DLD1 (cell line): Measurements from ENCODE around the gene JAGN1.
"Not testable (repeated sequence)": the region's sequence is repeated elsewhere in the genome, so short reads cannot be mapped to it uniquely, and the experiment has no call there.

Experiments
- in situ Hi-C: cut with HindIII; loops from 2 replicates; pipeline ENCODE4 v1.10.0; 2017; ENCODE audit warnings: low sequenced_read_pairs

Gene JAGN1

DNA sequence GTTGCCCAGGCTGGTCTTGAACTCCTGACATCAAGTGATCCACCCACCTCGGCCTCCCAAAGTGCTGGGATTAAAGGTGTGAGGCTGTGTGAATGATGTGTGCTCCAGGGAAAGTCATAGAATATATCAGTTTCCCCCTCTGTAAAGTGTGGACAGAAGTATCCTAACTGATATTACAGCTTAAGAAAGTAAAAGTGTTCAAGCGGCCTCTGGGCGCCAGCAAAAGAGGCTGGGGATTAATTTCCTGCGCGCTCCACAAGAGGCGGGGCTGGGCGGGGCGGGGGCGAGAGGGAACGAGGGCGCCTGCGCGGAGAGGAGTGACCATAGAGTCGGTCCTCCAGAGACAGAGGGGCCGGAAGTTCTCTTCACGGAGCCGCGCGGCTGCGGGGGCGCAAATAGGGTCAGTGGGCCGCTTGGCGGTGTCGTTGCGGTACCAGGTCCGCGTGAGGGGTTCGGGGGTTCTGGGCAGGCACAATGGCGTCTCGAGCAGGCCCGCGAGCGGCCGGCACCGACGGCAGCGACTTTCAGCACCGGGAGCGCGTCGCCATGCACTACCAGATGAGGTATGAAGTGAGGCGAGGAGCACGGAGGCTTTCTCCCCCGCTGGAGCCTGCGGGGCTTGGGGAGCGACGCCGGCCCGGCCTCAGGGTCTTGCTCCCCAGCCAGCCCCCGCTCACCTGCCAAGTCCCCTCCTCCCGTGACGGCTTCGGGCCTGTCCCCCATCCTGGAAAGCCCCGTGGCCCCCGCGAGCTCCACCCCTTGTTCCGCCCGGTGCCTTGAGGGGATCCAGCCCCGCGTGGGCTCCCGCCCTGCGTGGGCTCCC, at the start of gene JAGN1:
Gene JAGN1 (plus strand): TSS at position 362 of the 823 bp plus-strand sequence. CDS start 113 bp downstream, at position 475.
- in situ Hi-C loops: no loop called here

DNA sequence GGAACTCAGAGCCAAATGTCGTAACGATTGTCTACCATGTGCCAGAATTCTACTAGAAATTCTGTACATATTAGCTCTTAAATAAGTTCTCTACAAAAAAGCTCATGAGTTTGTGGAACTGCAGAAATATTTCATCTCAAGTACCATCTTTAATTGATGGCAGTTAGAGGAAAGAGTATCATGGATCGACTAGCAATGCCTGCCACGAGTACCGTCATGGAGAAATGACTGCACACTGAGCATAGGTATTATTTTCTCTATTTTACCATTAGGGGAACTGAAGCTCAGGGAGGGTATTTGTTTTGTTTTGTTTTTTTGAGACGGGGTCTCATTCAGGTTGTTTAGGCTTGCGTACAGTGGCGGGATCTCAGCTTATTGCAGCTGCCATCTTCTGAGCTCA, 49.4 kb upstream of the JAGN1 start:
- in situ Hi-C loops: no loop called here

DNA sequence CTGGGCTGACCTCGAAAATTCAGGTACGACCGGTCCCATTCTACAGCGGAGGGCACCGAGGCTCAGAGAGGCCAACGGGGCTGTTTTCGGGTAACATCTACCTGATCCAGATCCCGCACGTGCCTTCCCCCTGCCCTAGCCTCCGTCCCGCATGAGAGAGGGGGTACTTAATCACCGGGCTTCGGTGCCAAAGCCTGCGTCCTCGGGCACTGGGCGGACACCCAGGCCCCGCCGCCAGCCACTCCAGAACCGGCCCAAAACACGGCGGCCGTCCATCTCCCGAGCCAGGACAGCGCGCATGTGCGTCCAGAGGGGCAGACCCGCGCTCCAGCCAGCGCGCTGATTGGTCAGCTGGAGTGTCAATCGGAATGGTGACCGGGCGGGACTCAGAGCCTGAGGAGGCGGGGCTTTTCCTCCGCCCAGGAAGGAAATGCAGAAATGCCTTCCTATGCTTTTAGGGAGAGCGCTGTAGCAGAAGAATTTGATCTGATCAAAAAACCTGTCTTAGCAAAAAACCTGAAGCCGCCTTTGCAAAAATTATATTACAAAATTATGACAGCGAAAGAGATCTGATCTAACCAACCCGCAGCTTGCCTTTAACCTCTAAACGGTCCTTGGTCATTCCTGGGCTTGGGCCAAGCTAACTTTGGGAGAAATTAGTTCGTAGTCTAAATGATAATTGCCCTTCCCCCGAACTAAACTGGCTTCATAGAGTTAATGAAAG, 46.5 kb upstream of the JAGN1 start, which contains the start of gene RPUSD3:
Gene RPUSD3 (minus strand): TSS at position 294 of the 724 bp plus-strand sequence. CDS start 18 bp downstream, at position 276.
- in situ Hi-C loops: no loop called here

DNA sequence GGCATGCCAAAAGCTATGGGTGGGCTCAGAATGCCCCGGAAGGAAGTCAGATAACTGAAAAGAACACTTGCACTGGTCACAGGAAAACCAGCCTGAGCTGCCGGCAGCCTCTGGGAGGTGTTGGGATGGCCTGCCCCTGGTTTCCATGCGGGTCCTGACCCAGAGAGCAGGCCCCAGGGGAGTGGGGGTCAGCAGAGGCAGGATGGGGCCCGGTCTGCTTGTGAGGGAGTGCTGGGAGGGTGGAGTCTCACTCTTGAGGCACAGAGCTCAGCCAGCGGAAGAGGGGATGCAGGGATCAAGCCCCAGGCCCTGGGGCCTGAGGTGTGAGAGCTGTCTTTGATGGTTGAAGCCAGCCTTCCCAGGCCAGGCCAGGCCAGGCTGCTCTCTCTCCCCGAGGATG, 44.2 kb upstream of the JAGN1 start:
- in situ Hi-C loops: no loop called here

DNA sequence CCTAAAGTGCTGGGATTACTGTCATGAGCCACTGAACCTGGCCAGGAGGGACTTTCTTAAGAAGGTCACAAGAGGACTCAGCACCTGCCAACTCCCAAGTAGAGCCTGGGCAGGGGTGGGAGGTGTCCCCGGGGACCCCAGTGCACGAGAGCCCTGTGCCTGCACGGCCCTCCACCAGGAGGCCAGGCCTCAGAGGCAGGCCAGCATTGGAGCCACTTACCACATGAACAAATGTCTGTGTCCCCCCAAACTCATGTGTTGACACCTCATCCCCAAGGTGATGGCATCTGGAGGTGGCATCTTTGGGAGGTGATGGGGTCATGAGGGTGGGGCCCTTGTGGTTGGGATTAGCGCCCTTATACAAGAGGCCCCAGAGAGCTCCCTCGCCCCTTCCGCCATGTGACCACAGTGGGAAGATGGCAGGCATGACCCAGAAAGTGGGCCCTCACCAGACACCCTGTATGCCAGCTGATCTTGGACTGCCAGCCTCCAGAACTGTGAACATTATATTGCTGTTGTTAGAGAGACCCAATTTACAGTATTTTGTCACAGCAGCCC, 43.4 kb upstream of the JAGN1 start:
- in situ Hi-C loops: no loop called here

DNA sequence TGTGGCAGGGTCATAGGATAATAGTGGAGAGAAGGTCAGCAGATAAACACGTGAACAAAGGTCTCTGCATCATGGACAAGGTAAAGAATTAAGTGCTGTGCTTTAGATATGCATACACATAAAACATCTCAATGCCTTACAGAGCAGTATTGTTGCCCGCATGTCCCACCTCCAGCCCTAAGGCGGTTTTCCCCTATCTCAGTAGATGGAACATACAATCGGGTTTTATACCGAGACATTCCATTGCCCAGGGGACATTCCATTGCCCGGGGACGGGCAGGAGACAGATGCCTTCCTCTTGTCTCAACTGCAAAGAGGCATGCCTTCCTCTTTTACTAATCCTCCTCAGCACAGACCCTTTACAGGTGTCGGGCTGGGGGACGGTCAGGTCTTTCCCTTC, 42.5 kb upstream of the JAGN1 start:
- in situ Hi-C loops: not testable (repeated sequence)

DNA sequence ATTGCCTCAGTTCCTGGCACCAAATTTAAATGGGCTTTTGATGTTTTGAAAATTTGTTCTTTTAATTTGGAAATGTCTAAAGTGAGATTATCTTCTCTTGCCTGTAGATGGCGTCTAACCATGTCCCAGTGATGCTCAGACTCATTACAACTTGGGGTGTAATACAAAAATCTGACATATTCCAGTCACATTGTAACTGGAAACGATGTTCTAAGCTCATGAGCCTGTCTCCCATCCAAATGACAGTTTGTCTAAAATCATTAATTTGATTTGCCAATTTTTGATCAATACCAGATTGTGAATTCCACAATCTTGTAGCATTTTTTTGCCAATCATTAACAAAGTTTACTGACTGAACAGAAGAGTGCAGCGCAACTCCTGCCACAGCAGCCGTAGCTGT, 41.5 kb upstream of the JAGN1 start:
- in situ Hi-C loops: not testable (repeated sequence)

DNA sequence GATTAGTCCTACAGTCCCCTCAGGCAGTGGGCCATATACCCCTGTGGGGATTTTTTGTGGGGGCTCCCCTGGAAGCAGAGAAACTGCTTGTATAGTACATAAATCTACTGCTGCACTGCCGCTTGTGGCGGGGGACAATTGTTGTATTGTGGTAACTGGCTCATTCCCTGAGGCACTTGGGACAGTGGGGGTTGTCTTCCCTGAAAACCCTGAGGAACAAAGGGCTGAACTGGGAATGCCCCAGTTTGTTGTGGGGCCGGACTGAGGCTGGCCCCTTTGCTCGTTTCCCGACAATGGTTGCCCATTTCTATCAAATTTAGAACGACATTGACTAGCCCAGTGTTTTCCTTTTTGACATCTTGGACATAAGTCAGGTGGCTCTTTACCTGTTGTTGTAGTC, 39.0 kb upstream of the JAGN1 start:
- in situ Hi-C loops: not testable (repeated sequence)

DNA sequence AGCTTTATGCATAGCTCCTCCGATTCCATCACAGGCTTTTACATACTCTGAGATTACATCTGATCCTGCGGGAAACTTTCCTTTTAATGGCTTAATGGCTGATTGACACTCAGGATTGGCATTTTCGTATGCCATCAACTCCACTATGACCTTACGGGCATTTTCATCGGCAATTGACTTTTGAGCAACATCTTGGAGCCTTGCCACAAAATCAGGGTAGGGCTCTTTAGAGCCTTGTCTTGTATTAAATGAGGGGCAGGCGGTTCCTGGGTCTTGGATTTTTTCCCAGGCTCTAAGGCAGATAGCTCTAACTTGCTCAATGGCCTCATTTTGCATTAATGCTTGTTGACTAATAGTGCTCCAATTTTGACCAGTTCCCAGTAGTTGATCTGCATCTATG, 38.5 kb upstream of the JAGN1 start:
- in situ Hi-C loops: not testable (repeated sequence)

DNA sequence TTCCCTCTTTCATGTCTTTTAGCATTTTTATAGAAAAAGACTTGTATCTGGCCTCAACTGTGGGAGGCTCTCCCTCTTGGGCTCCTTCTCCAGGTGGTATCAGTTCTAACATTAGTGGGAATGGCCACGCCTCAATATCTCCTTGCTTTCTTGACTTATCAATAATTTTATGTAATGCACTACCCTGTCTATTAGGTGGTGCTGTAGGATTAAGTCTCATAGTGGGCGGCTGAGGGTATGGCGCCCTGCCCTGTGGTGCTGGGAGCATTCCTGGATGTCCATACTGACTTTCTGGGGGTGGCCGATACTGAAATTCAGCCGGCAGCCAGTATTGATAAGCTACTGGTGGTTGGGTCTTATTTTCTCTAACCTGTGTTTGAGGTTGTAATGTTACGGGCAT, 37.9 kb upstream of the JAGN1 start:
- in situ Hi-C loops: no loop called here

DNA sequence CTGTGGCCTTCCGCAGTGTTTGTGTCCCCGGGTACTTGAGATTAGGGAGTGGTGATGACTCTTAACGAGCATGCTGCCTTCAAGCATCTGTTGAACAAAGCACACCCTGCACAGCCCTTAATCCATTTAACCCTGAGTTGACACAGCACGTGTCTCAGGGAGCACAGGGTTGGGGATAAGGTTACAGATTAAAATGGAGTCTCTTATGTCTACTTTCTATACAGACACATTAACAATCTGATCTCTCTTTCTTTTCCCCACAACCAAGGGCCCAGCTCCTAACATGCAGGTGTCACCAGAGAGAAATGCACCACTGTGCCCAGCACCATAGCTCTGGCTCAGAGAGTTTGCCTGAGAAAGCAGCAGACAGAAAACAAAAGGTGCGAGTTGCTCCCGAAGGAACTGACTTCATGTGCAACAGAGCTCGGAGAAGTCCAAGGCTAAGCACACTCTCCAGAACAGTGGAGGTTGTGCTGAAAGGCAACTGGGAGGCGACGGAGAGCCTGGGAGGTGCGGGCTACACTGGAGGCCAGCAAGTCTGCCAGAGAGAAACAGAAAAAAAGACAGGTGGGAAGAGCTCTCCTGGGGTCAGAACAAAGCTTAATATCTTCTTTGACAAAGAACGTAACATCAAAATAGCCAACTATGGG, 36.0 kb upstream of the JAGN1 start:
- in situ Hi-C loops: not testable (repeated sequence)

DNA sequence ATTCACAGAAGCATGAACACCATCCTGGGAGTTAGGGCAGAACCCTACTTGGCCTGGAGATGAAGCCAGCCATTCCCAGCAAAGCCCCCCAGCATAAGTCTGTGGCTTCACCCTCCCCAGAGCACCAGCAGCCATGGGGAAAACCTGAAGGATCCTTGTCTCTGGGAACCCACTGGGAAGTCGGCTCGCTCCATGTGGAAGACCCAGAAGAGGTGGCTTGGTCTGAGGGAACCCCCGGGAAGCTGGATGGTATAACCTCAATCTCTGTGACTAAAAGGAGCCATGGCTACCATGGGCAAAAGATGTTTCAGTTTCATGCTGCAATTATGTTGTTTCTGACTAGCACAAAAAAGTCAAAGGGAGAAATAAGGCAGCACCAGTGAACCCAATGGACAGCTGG, 34.8 kb upstream of the JAGN1 start:
- in situ Hi-C loops: no loop called here

DNA sequence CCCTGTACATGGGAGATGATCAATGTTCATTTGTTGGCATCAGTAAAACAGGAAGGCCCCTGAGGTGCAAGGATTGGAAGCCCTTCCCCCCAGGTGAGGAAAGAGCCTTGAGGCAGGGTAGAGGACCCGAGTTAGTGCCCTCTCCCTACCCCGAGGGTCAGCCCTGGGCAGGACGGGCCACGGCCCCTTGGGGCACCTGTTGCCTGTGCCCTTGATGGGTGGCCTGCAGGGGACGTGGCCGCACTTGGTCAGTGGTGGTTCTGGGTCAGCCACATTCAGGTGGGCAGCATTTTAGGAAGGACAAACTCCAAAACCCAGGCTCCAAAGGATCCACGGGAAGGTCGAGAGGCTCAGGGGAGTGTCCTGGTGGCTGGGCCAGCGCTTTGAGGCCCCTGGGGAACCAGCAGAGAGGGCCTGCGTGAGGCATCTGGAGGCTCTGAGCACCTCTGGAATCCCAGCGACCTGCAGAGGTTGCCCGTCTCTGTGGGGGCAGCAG, 30.8 kb upstream of the JAGN1 start:
- in situ Hi-C loops: loop anchor here (10.0 kb wide), 1 partner anchor 155 kb away; no protein-coding TSS in a partner anchor

DNA sequence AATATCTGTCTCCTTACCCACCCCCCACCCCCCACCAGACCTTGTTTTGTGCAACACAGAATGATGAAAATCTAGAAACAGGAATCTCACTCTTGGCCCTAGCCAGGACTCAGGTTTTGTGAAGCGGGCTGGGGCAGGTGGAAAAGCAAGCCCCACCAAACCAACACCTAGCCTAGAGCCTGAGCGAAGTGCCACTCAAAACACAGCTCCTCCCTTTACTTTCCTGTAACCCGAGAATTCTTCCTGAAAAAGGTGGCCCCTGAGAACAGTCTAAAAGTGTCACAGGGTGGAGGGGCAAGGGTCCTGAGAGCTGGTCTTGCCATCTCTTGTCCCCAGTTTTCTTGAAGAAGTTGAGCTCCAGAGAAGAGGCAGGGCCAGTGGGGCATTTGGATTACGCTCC, 29.2 kb upstream of the JAGN1 start:
- in situ Hi-C loops: loop anchor here (10.0 kb wide), 1 partner anchor 154 kb away; no protein-coding TSS in a partner anchor

DNA sequence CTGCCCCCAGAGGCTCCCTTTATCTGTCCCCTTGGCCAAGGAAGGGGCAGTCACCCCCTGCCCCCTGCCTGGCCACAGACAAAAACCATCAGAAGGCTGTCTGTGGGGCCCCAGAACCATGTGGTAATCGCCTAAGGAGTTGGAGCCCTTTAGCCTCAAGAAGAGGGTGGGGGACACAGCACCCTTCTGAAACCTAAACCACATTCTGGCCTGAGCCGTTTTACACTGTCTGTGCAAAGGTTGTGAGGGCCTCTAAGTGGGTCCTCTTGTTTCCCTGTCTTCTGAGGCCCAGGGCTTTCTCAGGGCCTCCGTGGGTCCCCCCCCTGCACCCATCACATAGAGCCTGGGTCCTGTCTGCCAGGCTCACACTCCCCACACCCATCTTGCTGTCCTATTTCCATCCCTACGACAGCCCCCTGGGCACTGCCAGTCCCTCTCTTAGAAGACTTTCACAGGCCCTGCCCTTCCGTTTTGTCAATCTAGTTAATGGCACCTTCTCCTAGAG, 28.7 kb upstream of the JAGN1 start:
- in situ Hi-C loops: loop anchor here (10.0 kb wide), 1 partner anchor 153 kb away; no protein-coding TSS in a partner anchor

DNA sequence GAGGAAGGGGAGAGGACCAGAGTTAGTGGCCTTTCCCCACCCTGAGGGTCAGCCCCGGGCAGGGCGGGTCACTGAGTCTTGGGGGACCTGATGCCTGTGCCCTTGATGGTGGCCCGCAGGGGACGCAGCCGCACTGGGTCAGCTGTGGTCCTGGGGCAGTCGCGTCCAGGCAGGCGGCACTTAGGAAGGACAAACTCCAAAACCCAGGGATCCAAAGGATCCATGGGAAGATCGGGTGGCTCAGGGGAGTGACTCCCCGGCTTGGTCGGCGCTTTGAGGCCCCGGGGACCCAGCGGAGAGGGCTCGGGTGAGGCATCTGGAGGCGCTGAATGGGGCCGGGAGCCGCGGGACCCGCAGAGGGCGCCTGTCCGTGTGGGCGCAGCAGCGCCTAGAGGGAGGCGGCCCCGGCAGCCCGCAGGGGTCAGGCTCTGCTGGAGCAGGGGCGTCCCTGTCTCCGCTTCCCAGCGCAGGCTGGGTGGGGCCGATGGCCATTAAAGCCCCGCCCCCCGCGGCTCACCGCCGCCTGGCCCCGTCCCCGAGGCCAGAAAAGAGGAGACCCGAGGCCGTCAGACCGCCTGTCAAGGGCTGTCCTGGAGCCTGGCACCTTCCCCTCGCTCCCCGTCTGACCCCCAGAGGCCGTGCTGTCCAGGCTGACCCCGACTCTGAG, 27.9 kb upstream of the JAGN1 start:
- in situ Hi-C loops: loop anchor here (10.0 kb wide), 1 partner anchor 152 kb away; no protein-coding TSS in a partner anchor

DNA sequence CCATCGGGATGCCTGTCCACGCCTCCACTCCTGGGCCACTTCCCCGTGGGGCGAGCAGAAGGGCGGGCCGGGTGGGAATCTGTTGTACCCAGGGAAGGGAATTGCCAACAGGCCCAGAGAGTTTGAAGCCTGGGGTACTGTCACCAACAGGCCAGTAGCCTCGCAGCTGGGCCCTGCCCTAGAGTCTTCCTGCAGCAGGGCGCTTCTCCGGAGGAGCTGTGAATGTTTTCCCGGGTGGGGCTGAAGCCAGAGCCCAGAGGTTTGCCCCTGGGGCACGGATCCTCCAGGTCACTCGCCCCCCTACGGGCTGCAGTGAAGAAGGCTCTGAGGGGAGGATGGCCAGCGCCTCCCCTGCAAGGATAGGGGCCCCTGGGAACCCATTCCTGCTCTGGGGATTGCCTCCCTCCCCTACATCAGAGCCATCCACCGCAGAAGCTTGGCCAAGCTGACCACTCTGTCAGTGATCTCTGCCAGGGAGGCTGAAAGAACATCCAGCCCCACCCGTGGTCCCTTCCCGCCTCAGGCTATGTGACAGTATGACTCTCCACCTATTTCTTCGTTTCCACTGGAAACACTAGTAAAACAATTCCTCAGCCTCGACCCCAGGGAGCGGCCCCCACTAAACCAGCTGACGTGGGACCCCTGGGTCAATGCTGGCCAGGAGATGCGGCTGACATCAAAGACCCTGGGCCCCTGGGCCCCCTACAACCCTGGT, 27.2 kb upstream of the JAGN1 start:
- in situ Hi-C loops: loop anchor here (10.0 kb wide), 1 partner anchor 152 kb away; no protein-coding TSS in a partner anchor

DNA sequence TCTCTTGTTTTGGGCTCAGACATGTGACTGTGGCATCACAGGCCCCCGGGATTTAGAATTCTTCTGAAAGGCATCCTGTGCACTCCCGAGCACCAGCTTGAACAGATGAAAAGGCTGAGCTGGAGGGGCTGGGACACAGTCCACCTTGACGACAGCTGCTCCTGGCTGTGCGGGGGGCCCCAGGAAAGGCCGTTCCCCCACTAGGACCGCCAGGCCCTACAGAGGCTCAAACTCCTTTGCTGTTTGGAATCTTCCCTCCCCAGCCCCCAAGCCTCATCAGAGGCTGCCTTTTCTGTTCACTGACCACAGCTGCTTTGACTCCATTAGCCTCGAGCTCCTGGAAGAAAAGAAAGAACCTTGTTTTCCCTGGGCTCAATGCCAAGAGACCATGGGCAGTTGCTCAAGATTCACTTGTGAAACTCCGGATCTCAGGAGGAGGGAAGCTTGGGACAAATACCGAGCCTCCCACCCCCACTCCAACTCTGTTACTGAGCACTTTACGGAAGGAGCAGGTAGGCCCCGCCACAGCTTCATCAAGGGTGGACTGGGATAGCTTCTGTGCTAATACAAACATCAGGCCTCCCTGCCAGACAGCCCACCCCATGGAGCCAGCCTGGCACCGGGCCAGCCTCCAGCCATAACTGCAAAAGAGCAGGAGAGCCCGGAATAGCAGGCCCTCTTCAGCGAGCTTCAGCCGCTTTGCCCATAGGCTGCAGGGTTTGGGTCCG, 26.0 kb upstream of the JAGN1 start:
- in situ Hi-C loops: loop anchor here (10.0 kb wide), 1 partner anchor 150 kb away; no protein-coding TSS in a partner anchor
